ENCODE results near the gene PLCB4. TPM values are rescaled to one million over a fixed set of nuclear protein-coding genes. Genes with fewer than 3 reads are reported as not detected.

The PLCB4 gene
- total RNA-seq, 1 donor from 2014 or later = 0.23 TPM

- ATAC-seq = peak; percentile 21
- no peak for DNase-seq (ENCODE audit: low spot score)
Observed at GRCh38 chr20:9301129-9302090, 232.5 kb downstream of the PLCB4 start.

GRCh38 chr20:9302091-9302462, 233.2 kb downstream of the PLCB4 start:
- ATAC-seq (no peak), DNase-seq (ENCODE audit: low spot score) (no peak)

- ATAC-seq (no peak), DNase-seq (ENCODE audit: low spot score) (no peak)
Observed at GRCh38 chr20:9306521-9306920, 237.6 kb downstream of the PLCB4 start.

GRCh38 chr20:9308056-9308455, 239.2 kb downstream of the PLCB4 start:
- DNase-seq (ENCODE audit: low spot score) = no peak
- no peak for ATAC-seq

- no peak for ATAC-seq
Observed at GRCh38 chr20:9311132-9311531, 242.2 kb downstream of the PLCB4 start.

GRCh38 chr20:9319687-9320384, 250.9 kb downstream of the PLCB4 start:
- DNase-seq (ENCODE audit: low spot score) (no peak), ATAC-seq (no peak)

More at GRCh38 chr20:9311132-9311531, 242.2 kb downstream of the PLCB4 start:
- DNase-seq (ENCODE audit: low spot score) = no peak

GRCh38 chr20:9321007-9321406, 252.1 kb downstream of the PLCB4 start:
- ATAC-seq (no peak), DNase-seq (ENCODE audit: low spot score) (no peak)

GRCh38 chr20:9322661-9323060, 253.8 kb downstream of the PLCB4 start:
- no peak for ATAC-seq
- no peak for DNase-seq (ENCODE audit: low spot score)

GRCh38 chr20:9323622-9324021, 254.7 kb downstream of the PLCB4 start:
- no peak for DNase-seq (ENCODE audit: low spot score)
- ATAC-seq = no peak

GRCh38 chr20:9329355-9330101, 260.6 kb downstream of the PLCB4 start:
- no peak for ATAC-seq

GRCh38 chr20:9330151-9330550, 261.3 kb downstream of the PLCB4 start:
- no peak for DNase-seq (ENCODE audit: low spot score)

More at GRCh38 chr20:9329355-9330101, 260.6 kb downstream of the PLCB4 start:
- no peak for DNase-seq (ENCODE audit: low spot score)

GRCh38 chr20:9331707-9332435, 263.0 kb downstream of the PLCB4 start:
- DNase-seq (ENCODE audit: low spot score) = no peak

More at GRCh38 chr20:9330151-9330550, 261.3 kb downstream of the PLCB4 start:
- no peak for ATAC-seq

GRCh38 chr20:9332791-9333479, 264.0 kb downstream of the PLCB4 start:
- ATAC-seq (no peak), DNase-seq (ENCODE audit: low spot score) (no peak)

More at GRCh38 chr20:9331707-9332435, 263.0 kb downstream of the PLCB4 start:
- ATAC-seq = no peak

- ATAC-seq (no peak), DNase-seq (ENCODE audit: low spot score) (no peak)
Observed at GRCh38 chr20:9334866-9335265, 266.0 kb downstream of the PLCB4 start.

GRCh38 chr20:9338101-9338500, 269.2 kb downstream of the PLCB4 start:
- ATAC-seq (no peak), DNase-seq (ENCODE audit: low spot score) (no peak)

- ATAC-seq (no peak), DNase-seq (ENCODE audit: low spot score) (no peak)
Observed at GRCh38 chr20:9339708-9340107, 270.8 kb downstream of the PLCB4 start.

GRCh38 chr20:9342651-9343050, 273.8 kb downstream of the PLCB4 start:
- ATAC-seq (no peak), DNase-seq (ENCODE audit: low spot score) (no peak)

- ATAC-seq (peak; percentile 32), DNase-seq (ENCODE audit: low spot score) (no peak)
Observed at GRCh38 chr20:9344083-9344920, 275.4 kb downstream of the PLCB4 start.

- DNase-seq (ENCODE audit: low spot score) = no peak
- ATAC-seq = no peak
Observed at GRCh38 chr20:9348316-9348715, 279.4 kb downstream of the PLCB4 start.
